B cell (primary cell): ENCODE results near the gene PSAP.

Experiments
- CTCF ChIP-seq: fragments of 200-600 bp; IDR thresholded peaks from one replicate; pipeline ENCODE4 v1.8.0; 2022; ENCODE audit warnings: antibody characterized with exemption, mild to moderate bottlenecking
- EZH2 ChIP-seq: IDR thresholded peaks from 2 replicates; pipeline ENCODE4 v1.6.1; 2012; ENCODE audit warnings: borderline replicate concordance, low read depth, mild to moderate bottlenecking, moderate library complexity, low read length; ENCODE audit not compliant: insufficient read depth, poor library complexity, severe bottlenecking

GRCh38 chr10:71844084-71844483 lies 7.0 kb downstream of the PSAP start:
- TF ChIP-seq EZH2 (no peak), CTCF (no peak)
